T-cell (primary cell): Measurements from ENCODE around the gene HAND1. TPM values are rescaled to one million over a fixed set of nuclear protein-coding genes. Genes with fewer than 3 reads are reported as not detected.

ENCODE experiments used
- ATAC-seq, 4 experiments: fragments of 200-7000 bp in 3 of 4; fragments of 150-1000 bp in 1 of 4; cut with Tn5 transposase; replicated peaks in 1 of 4; 1 replicate in 3 of 4; 2 replicates in 1 of 4; pipeline ENCODE4 v1.10.0; 2021; ENCODE audit warnings: moderate library complexity in 3 of 4, mild to moderate bottlenecking in 2 of 4, moderate number of reproducible peaks in 1 of 4
- CTCF ChIA-PET, 2 donors: fragments of 300-600 bp; sonication (Branson Sonifier 250); formaldehyde crosslinking; loops; one replicate each; lab custom pipeline; 2022; ENCODE audit warnings: antibody characterized with exemption in 2 of 2; lab: Charles Lee
- POLR2A ChIA-PET, 2 donors: fragments of 300-600 bp; sonication (Branson Sonifier 250); formaldehyde crosslinking; loops; one replicate each; lab custom pipeline; 2022; ENCODE audit warnings: antibody characterized with exemption in 2 of 2; lab: Charles Lee
- DNase-seq, 35 experiments: peaks; one replicate each; pipeline versions ENCODE4 v3.0.0 to v3.0.0-alpha.2; 2013 to 2023
- H3K27ac ChIP-seq: one replicate; pipeline ENCODE4 v1.5.1; 2013; ENCODE audit warnings: low read length
- H3K27me3 ChIP-seq, 2 experiments: replicated peaks in 1 of 2; 1 replicate in 1 of 2; 2 replicates in 1 of 2; pipeline versions ENCODE4 v1.6.1 to v1.7.0; 2013; ENCODE audit warnings: low read length in 1 of 2, mixed read lengths in 1 of 2; ENCODE audit not compliant: control insufficient read depth in 2 of 2, insufficient read depth in 2 of 2; ENCODE audit errors: extremely low read depth in 1 of 2
- H3K36me3 ChIP-seq, 2 donors: 1 replicate in 1 of 2; 2 replicates in 1 of 2; pipeline versions ENCODE4 v1.6.1 to v1.7.0; 2013; ENCODE audit warnings: low read length in 1 of 2; ENCODE audit not compliant: control insufficient read depth in 2 of 2, insufficient read depth in 1 of 2; ENCODE audit errors: extremely low read depth in 1 of 2
- H3K4me1 ChIP-seq, 2 experiments: 1 replicate in 1 of 2; 2 replicates in 1 of 2; pipeline versions ENCODE4 v1.6.1 to v1.7.0; 2013; ENCODE audit warnings: low read length in 2 of 2, mixed read lengths in 1 of 2; ENCODE audit not compliant: insufficient read depth in 2 of 2, control insufficient read depth in 1 of 2; ENCODE audit errors: extremely low read depth in 1 of 2
- H3K4me3 ChIP-seq, 2 donors: 1 replicate in 1 of 2; 2 replicates in 1 of 2; pipeline versions ENCODE4 v1.5.1 to v1.7.0; 2013; ENCODE audit warnings: mild to moderate bottlenecking in 2 of 2, low read length in 1 of 2, moderate library complexity in 1 of 2; ENCODE audit not compliant: control insufficient read depth in 1 of 2; ENCODE audit errors: extremely low read depth in 1 of 2
- H3K9me3 ChIP-seq: 2 replicates; pipeline ENCODE4 v1.7.0; 2013
- H3K27ac Mint-ChIP-seq, 2 donors: one replicate each; pipeline ENCODE4 v1.8.0; 2020 to 2021; ENCODE audit warnings: mild to moderate bottlenecking in 2 of 2, mixed read lengths in 2 of 2
- H3K27me3 Mint-ChIP-seq, 2 donors: one replicate each; pipeline ENCODE4 v1.8.0; 2021 to 2022; ENCODE audit warnings: mixed read lengths in 2 of 2
- H3K36me3 Mint-ChIP-seq: one replicate; pipeline ENCODE4 v1.8.0; 2021; ENCODE audit warnings: mixed read lengths
- H3K4me1 Mint-ChIP-seq, 3 donors: one replicate each; pipeline ENCODE4 v1.8.0; 2020 to 2022; ENCODE audit warnings: mixed read lengths in 3 of 3, mild to moderate bottlenecking in 1 of 3
- H3K4me3 Mint-ChIP-seq, 3 donors: one replicate each; pipeline ENCODE4 v1.8.0; 2020 to 2022; ENCODE audit warnings: mild to moderate bottlenecking in 3 of 3, mixed read lengths in 3 of 3, moderate library complexity in 3 of 3
- H3K9me3 Mint-ChIP-seq, 3 donors: one replicate each; pipeline ENCODE4 v1.8.0; 2020 to 2022; ENCODE audit warnings: mixed read lengths in 3 of 3
- WGBS: methylation state at CpG from one replicate; pipeline ENCODE4 v1.1.5; 2013; ENCODE audit warnings: missing lambda C conversion rate; ENCODE audit not compliant: insufficient coverage; 5-methylcytosine and 5-hydroxymethylcytosine counted together
- total RNA-seq, 35 experiments: library from RNA in 6 of 35; stranded (reverse) in 6 of 35; fragments of 120-200 nt in 1 of 35; gene quantifications; one replicate each; pipeline versions ENCODE4 v1.2.1 to v1.2.4 and lab custom pipeline; 2013 to 2026

HAND1 gene
- total RNA-seq, 5 donors from 2014 or later (not counting 1 experiment from before 2014, with no cell fraction given): not detected

- Mint-ChIP-seq H3K36me3 (no peaks in the 10 kb centered on the region), H3K4me1 (peaks cover 14 to 21% (median 18%) of the 10 kb centered on the region in 3 donors), H3K4me3 (no peak overlapping the region), H3K27ac (no peak overlapping the region), H3K9me3 (no peaks in the 10 kb centered on the region), H3K27me3 (peaks cover 73 to 80% of the 10 kb centered on the region in 2 donors)
- CTCF ChIA-PET: no interaction called here
- Histone ChIP-seq H3K9me3 (no peaks in the 10 kb centered on the region), H3K36me3 (no peaks in the 10 kb centered on the region), H3K27ac (no peak overlapping the region), H3K4me1 (peaks cover 0 to 9% of the 10 kb centered on the region in 2 experiments), H3K27me3 (peaks cover 36 to 54% of the 10 kb centered on the region in 2 experiments), H3K4me3 (no peak overlapping the region)
- WGBS: 14% methylated on average over 1 of the region's 2 CpGs
- no peak for ATAC-seq
- no peak for DNase-seq
- POLR2A ChIA-PET: no interaction called here
These were observed 9.5 kb upstream of the HAND1 start for GRCh38 chr5:154487541-154487940.

- Histone ChIP-seq H3K27me3 (peaks cover 42 to 54% of the 10 kb centered on the region in 2 experiments), H3K4me1 (peaks cover 0 to 12% of the 10 kb centered on the region in 2 experiments), H3K4me3 (no peak overlapping the region), H3K9me3 (no peaks in the 10 kb centered on the region), H3K27ac (no peak overlapping the region), H3K36me3 (no peaks in the 10 kb centered on the region)
- ATAC-seq: no peak
- Mint-ChIP-seq H3K36me3 (no peaks in the 10 kb centered on the region), H3K27ac (no peak overlapping the region), H3K27me3 (peaks cover 76 to 82% of the 10 kb centered on the region in 2 donors), H3K9me3 (no peaks in the 10 kb centered on the region), H3K4me3 (no peak overlapping the region), H3K4me1 (peaks cover 14 to 22% (median 20%) of the 10 kb centered on the region in 3 donors)
- 0% methylated on average over 3 of the region's 4 CpGs for WGBS
- POLR2A ChIA-PET: no interaction called here
- CTCF ChIA-PET: interaction anchor here in 1 of 2 donors (0.5 kb wide), 1 partner anchor 17 kb away, joined by 3 read pairs; no protein-coding TSS in a partner anchor
- DNase-seq: no peak
These were observed 8.4 kb upstream of the HAND1 start for GRCh38 chr5:154486427-154486866.

GRCh38 chr5:154485850-154486426, 7.9 kb upstream of the HAND1 start:
- Mint-ChIP-seq H3K27ac (no peak overlapping the region), H3K9me3 (no peaks in the 10 kb centered on the region), H3K36me3 (no peaks in the 10 kb centered on the region), H3K4me3 (no peak overlapping the region), H3K27me3 (peaks cover 81 to 83% of the 10 kb centered on the region in 2 donors), H3K4me1 (peaks cover 14 to 22% (median 20%) of the 10 kb centered on the region in 3 donors)
- ChIA-PET CTCF (no interaction called here), POLR2A (interaction anchor here in 1 of 2 donors (0.6 kb wide), 1 partner anchor 17 kb away, joined by 7 read pairs; no protein-coding TSS in a partner anchor)
- peaks cover 47 to 56% of the 10 kb centered on the region in 2 experiments for H3K27me3 ChIP-seq
- H3K9me3 ChIP-seq: no peaks in the 10 kb centered on the region
- no peaks in the 10 kb centered on the region for H3K36me3 ChIP-seq
- no peak overlapping the region for H3K4me3 ChIP-seq
- ATAC-seq (no peak), DNase-seq (no peak)
- H3K4me1 ChIP-seq: peaks cover 0 to 12% of the 10 kb centered on the region in 2 experiments
- 36% methylated on average over 3 of the region's 6 CpGs for WGBS
- H3K27ac ChIP-seq: no peak overlapping the region

GRCh38 chr5:154485096-154485491, 7.1 kb upstream of the HAND1 start:
- ChIA-PET CTCF (interaction anchor here in 1 of 2 donors (0.7 kb wide), 1 partner anchor 20 kb away, joined by 5 read pairs; no protein-coding TSS in a partner anchor), POLR2A (interaction anchor here in 1 of 2 donors (0.6 kb wide), 1 partner anchor 16 kb away, joined by 7 read pairs; no protein-coding TSS in a partner anchor)
- Histone ChIP-seq H3K9me3 (no peaks in the 10 kb centered on the region), H3K36me3 (no peaks in the 10 kb centered on the region), H3K4me3 (no peak overlapping the region), H3K4me1 (peaks cover 0 to 12% of the 10 kb centered on the region in 2 experiments), H3K27ac (no peak overlapping the region), H3K27me3 (peaks cover 55 to 62% of the 10 kb centered on the region in 2 experiments)
- Mint-ChIP-seq H3K9me3 (no peaks in the 10 kb centered on the region), H3K36me3 (no peaks in the 10 kb centered on the region), H3K27ac (no peak overlapping the region), H3K27me3 (peaks cover 85 to 87% of the 10 kb centered on the region in 2 donors), H3K4me3 (no peak overlapping the region), H3K4me1 (peaks cover 19 to 29% (median 24%) of the 10 kb centered on the region in 3 donors)
- no peak for DNase-seq
- ATAC-seq: no peak
- WGBS: no CpG with 5 or more reads among the region's 2 CpGs

- peaks cover 54 to 67% of the 10 kb centered on the region in 2 experiments for H3K27me3 ChIP-seq
- CTCF ChIA-PET: interaction anchor here in 1 of 2 donors (0.7 kb wide), 1 partner anchor 20 kb away, joined by 5 read pairs; no protein-coding TSS in a partner anchor
- no peak for DNase-seq
These were observed 6.5 kb upstream of the HAND1 start for GRCh38 chr5:154484393-154485095.

GRCh38 chr5:154483654-154484392, 5.8 kb upstream of the HAND1 start:
- no peak for DNase-seq
- Mint-ChIP-seq H3K36me3 (no peaks in the 10 kb centered on the region), H3K27ac (peak overlapping the region in 1 of 2 donors; percentile 41), H3K9me3 (no peaks in the 10 kb centered on the region), H3K4me3 (no peak overlapping the region), H3K27me3 (peaks cover 87 to 90% of the 10 kb centered on the region in 2 donors), H3K4me1 (peaks cover 26 to 38% (median 33%) of the 10 kb centered on the region in 3 donors)
- no peak for ATAC-seq
- peaks cover 2 to 22% of the 10 kb centered on the region in 2 experiments for H3K4me1 ChIP-seq
- no peaks in the 10 kb centered on the region for H3K9me3 ChIP-seq
- H3K36me3 ChIP-seq: no peaks in the 10 kb centered on the region
- H3K4me3 ChIP-seq: no peak overlapping the region
- no peak overlapping the region for H3K27ac ChIP-seq
- CTCF ChIA-PET: no interaction called here
- 8% methylated on average over 17 of the region's 34 CpGs for WGBS
- POLR2A ChIA-PET: no interaction called here
- H3K27me3 ChIP-seq: peaks cover 58 to 75% of the 10 kb centered on the region in 2 experiments

More at GRCh38 chr5:154484393-154485095, 6.5 kb upstream of the HAND1 start:
- H3K4me3 ChIP-seq: no peak overlapping the region
- ATAC-seq: no peak
- POLR2A ChIA-PET: no interaction called here
- no peaks in the 10 kb centered on the region for H3K36me3 ChIP-seq
- Mint-ChIP-seq H3K27ac (no peak overlapping the region), H3K36me3 (no peaks in the 10 kb centered on the region), H3K9me3 (no peaks in the 10 kb centered on the region), H3K4me3 (no peak overlapping the region), H3K27me3 (peaks cover 85 to 86% of the 10 kb centered on the region in 2 donors), H3K4me1 (peaks cover 22 to 33% (median 27%) of the 10 kb centered on the region in 3 donors)
- no peak overlapping the region for H3K27ac ChIP-seq
- no peaks in the 10 kb centered on the region for H3K9me3 ChIP-seq
- H3K4me1 ChIP-seq: peaks cover 0 to 14% of the 10 kb centered on the region in 2 experiments
- WGBS: 21% methylated on average over 7 of the region's 15 CpGs
